K562 (cell line): ENCODE data around the gene ERICH2. TPM values are rescaled to one million over a fixed set of nuclear protein-coding genes. Genes with fewer than 3 reads are reported as not detected.

ENCODE experiments used
- ATAC-seq: fragments of 200-7000 bp; cut with Tn5 transposase; 3 replicates; pipeline ENCODE4 v1.9.1; 2020; ENCODE audit warnings: moderate library complexity
- BruUV-seq: library from RNA; stranded (reverse); fragments of 400-500 nt; replicated peaks from 2 replicates; lab custom pipeline; 2021; lab: Mats Ljungman, UMichigan
- CTCF ChIA-PET: fragments of 300-600 bp; formaldehyde crosslinking; extraction: SDS; loops from one replicate; lab custom pipeline; 2021; ENCODE audit warnings: low intra/inter-chr PET ratio; lab: Yijun Ruan, JAX
- POLR2A ChIA-PET: fragments of 300-600, 350-650 bp; sonication (Branson Sonifier 250); formaldehyde crosslinking; extraction: SDS; loops from one replicate; lab custom pipeline; 2021; ENCODE audit warnings: antibody characterized with exemption, inconsistent platforms; lab: Yijun Ruan, JAX
- DNase-seq, 4 experiments: peaks; one replicate each; pipeline versions ENCODE4 v3.0.0 to v3.0.0-alpha.2; 2011 to 2018; ENCODE audit warnings: low spot score in 3 of 4, mixed read lengths in 3 of 4; ENCODE audit errors: extremely low read depth in 1 of 4
- FAIRE-seq: peaks from 2 replicates; lab custom pipeline; 2011; peaks lifted over from hg19 to GRCh38; lab: Jason Lieb, UNC
- H2AFZ ChIP-seq: 2 replicates; pipeline ENCODE4 v1.6.0; 2011; ENCODE audit warnings: low read depth, low read length, control low read depth, inconsistent platforms
- H3K27ac ChIP-seq: fragments of 200-600 bp; 3 replicates; pipeline ENCODE4 v1.8.0; 2011; ENCODE audit warnings: low read depth, mild to moderate bottlenecking, control low read depth, inconsistent platforms, low read length, moderate library complexity, mixed read lengths; ENCODE audit errors: extremely low read depth
- H3K27me3 ChIP-seq, 2 experiments: fragments of 300-600 bp in 1 of 2; 2 replicates in 1 of 2; 3 replicates in 1 of 2; pipeline versions ENCODE4 v1.6.0 to v1.8.0; 2011; ENCODE audit warnings: inconsistent platforms in 2 of 2, low read length in 2 of 2, mild to moderate bottlenecking in 1 of 2, mixed read lengths in 1 of 2, moderate library complexity in 1 of 2; ENCODE audit not compliant: control insufficient read depth in 2 of 2, insufficient read depth in 2 of 2
- H3K36me3 ChIP-seq: fragments of 300-600 bp; 3 replicates; pipeline ENCODE4 v1.8.0; 2011; ENCODE audit warnings: mild to moderate bottlenecking, low read length, inconsistent platforms; ENCODE audit not compliant: control insufficient read depth, insufficient read depth
- H3K4me1 ChIP-seq, 2 experiments: fragments of 200-600 bp in 1 of 2; replicated peaks in 1 of 2; 2 replicates in 1 of 2; 3 replicates in 1 of 2; pipeline versions ENCODE4 v1.5.1 to v1.8.0; 2011; ENCODE audit warnings: inconsistent platforms in 2 of 2, low read length in 2 of 2, mild to moderate bottlenecking in 1 of 2, mixed read lengths in 1 of 2, moderate library complexity in 1 of 2; ENCODE audit not compliant: control insufficient read depth in 2 of 2, insufficient read depth in 2 of 2
- H3K4me2 ChIP-seq: 2 replicates; pipeline ENCODE4 v1.6.1; 2011; ENCODE audit warnings: low read length, control low read depth, inconsistent platforms, mixed read lengths; ENCODE audit not compliant: insufficient read depth
- H3K4me3 ChIP-seq: fragments of 200-600 bp; sonication (generic), shearing (Covaris generic); 2 replicates; pipeline ENCODE4 v1.5.1; 2016; ENCODE audit warnings: control low read depth, inconsistent platforms
- H3K79me2 ChIP-seq: fragments of 200-600 bp; 3 replicates; pipeline ENCODE4 v1.8.0; 2011; ENCODE audit warnings: low read length, inconsistent platforms; ENCODE audit not compliant: control insufficient read depth, insufficient read depth
- H3K9ac ChIP-seq, 2 experiments: 2 replicates each; pipeline versions ENCODE4 v1.6.0 to v1.6.1; 2011; ENCODE audit warnings: low read depth in 2 of 2, low read length in 2 of 2, control low read depth in 1 of 2, inconsistent platforms in 1 of 2, mild to moderate bottlenecking in 1 of 2, mixed read lengths in 1 of 2; ENCODE audit not compliant: insufficient read depth in 1 of 2
- H3K9me1 ChIP-seq: one replicate; pipeline ENCODE4 v1.6.0; 2011; ENCODE audit warnings: inconsistent platforms, mild to moderate bottlenecking, low read length, moderate library complexity; ENCODE audit not compliant: control insufficient read depth, insufficient read depth
- H3K9me3 ChIP-seq: replicated peaks from 2 replicates; pipeline ENCODE4 v1.5.1; 2011; ENCODE audit warnings: low read depth, low read length, inconsistent platforms; ENCODE audit not compliant: control insufficient read depth, insufficient read depth
- H4K20me1 ChIP-seq: replicated peaks from 2 replicates; pipeline ENCODE4 v1.6.1; 2011; ENCODE audit warnings: low read length, inconsistent platforms, mixed read lengths; ENCODE audit not compliant: control insufficient read depth, insufficient read depth
- CTCFL ChIP-seq: IDR thresholded peaks from 2 replicates; pipeline ENCODE4 v1.6.1; 2011; ENCODE audit warnings: borderline replicate concordance, low read depth, mild to moderate bottlenecking, moderate library complexity, low read length; ENCODE audit not compliant: insufficient read depth, poor library complexity, severe bottlenecking
- DACH1 ChIP-seq: fragments of 450-650 bp; IDR thresholded peaks from 2 replicates; pipeline ENCODE4 v1.6.1; 2018; ENCODE audit not compliant: partially characterized antibody
- ESRRB ChIP-seq: fragments of 250-450 bp; sonication (Bioruptor Pico); IDR thresholded peaks from 2 replicates; pipeline ENCODE4 v1.5.0; 2020; ENCODE audit warnings: mild to moderate bottlenecking, moderate library complexity, borderline replicate concordance
- FOSL1 ChIP-seq: fragments of 200-800 bp; sonication (Bioruptor generic); conservative IDR thresholded peaks from 2 replicates; pipeline ENCODE4 v1.6.1; 2016; ENCODE audit warnings: missing genetic modification characterization, missing compliant biosample characterization
- HNRNPLL ChIP-seq: fragments of 200-400 bp; formaldehyde crosslinking; IDR thresholded peaks from 2 replicates; pipeline ENCODE4 v1.6.1; 2017; ENCODE audit warnings: low read length, low read depth, mild to moderate bottlenecking; ENCODE audit not compliant: poor library complexity, severe bottlenecking
- ILF3 ChIP-seq: fragments of 450-650 bp; IDR thresholded peaks from 2 replicates; pipeline ENCODE4 v1.6.1; 2018; ENCODE audit warnings: antibody characterized with exemption, mild to moderate bottlenecking, moderate library complexity, borderline replicate concordance
- LARP7 ChIP-seq: fragments of 450-650 bp; IDR thresholded peaks from 2 replicates; pipeline ENCODE4 v1.6.1; 2016
- LCOR ChIP-seq: sonication (generic); formaldehyde crosslinking; IDR thresholded peaks from 2 replicates; pipeline ENCODE4 v1.8.0; 2022; ENCODE audit warnings: mild to moderate bottlenecking, missing genetic modification reagents
- MCM3 ChIP-seq: fragments of 450-650 bp; IDR thresholded peaks from 2 replicates; pipeline ENCODE4 v1.6.1; 2016
- PCBP2 ChIP-seq: fragments of 200-400 bp; formaldehyde crosslinking; IDR thresholded peaks from 2 replicates; pipeline ENCODE4 v1.6.1; 2018; ENCODE audit warnings: low read length, low read depth, mild to moderate bottlenecking, moderate library complexity; ENCODE audit not compliant: poor library complexity, severe bottlenecking
- PHB2 ChIP-seq: fragments of 450-650 bp; IDR thresholded peaks from 2 replicates; pipeline ENCODE4 v1.6.1; 2017; ENCODE audit warnings: low read depth
- PHTF2 ChIP-seq: fragments of 250-450 bp; sonication (Bioruptor Pico); IDR thresholded peaks from 2 replicates; pipeline ENCODE4 v1.5.0; 2021; ENCODE audit warnings: mild to moderate bottlenecking
- RAD51 ChIP-seq: fragments of 450-650 bp; IDR thresholded peaks from 2 replicates; pipeline ENCODE4 v1.7.1; 2016; ENCODE audit warnings: low read depth, mild to moderate bottlenecking, borderline replicate concordance
- RFX5 ChIP-seq: IDR thresholded peaks from 2 replicates; pipeline ENCODE4 v1.6.1; 2011; ENCODE audit warnings: low read depth, mild to moderate bottlenecking, improper control_type of control experiment, low read length
- SAFB2 ChIP-seq: fragments of 200-400 bp; formaldehyde crosslinking; IDR thresholded peaks from 2 replicates; pipeline ENCODE4 v1.6.1; 2018; ENCODE audit warnings: borderline replicate concordance, low read length, low read depth, moderate library complexity; ENCODE audit not compliant: severe bottlenecking
- SIN3B ChIP-seq: fragments of 450-650 bp; IDR thresholded peaks from 2 replicates; pipeline ENCODE4 v1.6.1; 2017; ENCODE audit warnings: low read depth, mild to moderate bottlenecking, moderate library complexity
- SMAD1 ChIP-seq: fragments of 150-350 bp; IDR thresholded peaks from 2 replicates; pipeline ENCODE4 v1.6.1; 2014; ENCODE audit warnings: low read length, low read depth; ENCODE audit not compliant: partially characterized antibody
- SP1 ChIP-seq: sonication (generic); formaldehyde crosslinking; IDR thresholded peaks from 2 replicates; pipeline ENCODE4 v1.8.1; 2022; ENCODE audit warnings: mild to moderate bottlenecking, missing genetic modification reagents
- SREBF1 ChIP-seq: fragments of 150-350 bp; IDR thresholded peaks from 2 replicates; pipeline ENCODE4 v1.6.1; 2014; ENCODE audit warnings: antibody characterized with exemption, low read depth, low read length, borderline replicate concordance
- TAL1 ChIP-seq: fragments of 450-650 bp; IDR thresholded peaks from 2 replicates; pipeline ENCODE4 v1.6.1; 2016; ENCODE audit warnings: mild to moderate bottlenecking
- ZNF174 ChIP-seq: fragments of 250-450 bp; sonication (Bioruptor Pico); IDR thresholded peaks from 2 replicates; pipeline ENCODE4 v1.4.0; 2020; ENCODE audit warnings: mild to moderate bottlenecking
- ZNF224 ChIP-seq: sonication (generic); formaldehyde crosslinking; IDR thresholded peaks from 2 replicates; pipeline ENCODE4 v1.8.0; 2022; ENCODE audit warnings: mild to moderate bottlenecking, missing genetic modification reagents
- WGBS: fragments of 100-300 bp; shearing (Covaris generic); methylation state at CpG from one replicate; pipeline ENCODE4 v1.1.6; 2016; ENCODE audit warnings: low coverage, mixed read lengths; ENCODE audit not compliant: insufficient coverage; ENCODE audit errors: missing lambda C conversion rate; 5-methylcytosine and 5-hydroxymethylcytosine counted together
- in situ Hi-C: fragments of 300-500 bp; cut with MboI; formaldehyde crosslinking; loops from 4 replicates; pipeline ENCODE4 v1.15.0; 2018; ENCODE audit warnings: inconsistent platforms, mixed read lengths
- intact Hi-C: fragments of 100-400 bp; cut with micrococcal nuclease; formaldehyde crosslinking; loops from 2 replicates; pipeline ENCODE4 v1.14.2; 2022
- polyA plus RNA-seq, 8 experiments: library from polyadenylated mRNA; depleted of rRNA in 4 of 8; stranded (reverse) in 5 of 8; unstranded in 3 of 8; fragments of >200 nt; fragmentation: Nextera tagmentation in 2 of 8; fragmentation: Illumina TruSeq in 1 of 8; extraction: Ambion mirVana in 2 of 8; extraction: Trizol in 1 of 8; gene quantifications; 2 replicates each; pipeline versions ENCODE4 v1.2.1 to v1.2.3, GENCODE V29; 2011 to 2014; ENCODE audit warnings: inconsistent platforms in 1 of 8, missing spikeins in 1 of 8
- total RNA-seq, 7 experiments: library from RNA; depleted of rRNA in 6 of 7; stranded (reverse); fragments of >200 nt in 6 of 7; fragmentation: Illumina TruSeq in 2 of 7; extraction: Trizol in 2 of 7; gene quantifications; 2 replicates each; pipeline versions ENCODE4 v1.2.1 to v1.2.3, GENCODE V29; 2011 to 2021; ENCODE audit warnings: low replicate concordance in 1 of 7
- TF ChIP-seq, protein P1 (sequence below): fragments of 450-650 bp; IDR thresholded peaks from 2 replicates; pipeline ENCODE4 v1.7.0; 2016; ENCODE audit warnings: borderline replicate concordance

The ERICH2 gene
- total and polyA plus RNA-seq, 9 of the 15 experiments (the other 6 are each of a cell fraction or from before 2014, with no cell fraction given) = 0.85 to 2.4 (median 1.6) TPM

DNA sequence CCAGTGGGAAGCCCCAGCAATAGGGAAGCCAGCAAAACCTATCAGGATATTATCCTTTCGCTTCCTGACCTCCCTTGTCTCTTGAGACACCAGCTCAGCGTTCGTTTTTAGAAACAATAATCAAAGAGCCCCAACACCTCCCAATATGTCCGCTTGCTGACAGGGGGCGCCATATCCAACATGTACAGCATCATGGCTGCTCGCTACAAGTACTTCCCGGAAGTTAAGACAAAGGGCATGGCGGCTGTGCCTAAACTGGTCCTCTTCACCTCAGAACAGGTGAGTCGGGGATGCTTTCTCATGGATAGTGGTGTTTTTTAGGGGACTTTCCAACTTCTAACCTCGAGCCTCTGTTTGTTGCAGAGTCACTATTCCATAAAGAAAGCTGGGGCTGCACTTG, 75.2 kb downstream of the ERICH2 start:
- peak overlapping the region; percentile 89 for H2AFZ ChIP-seq
- peak; percentile 41 to 76 (median 48) for DNase-seq
- no peaks in the 10 kb centered on the region for H3K36me3 ChIP-seq
- no peaks in the 10 kb centered on the region for H4K20me1 ChIP-seq
- H3K27me3 ChIP-seq = no peaks in the 10 kb centered on the region
- peaks cover 0 to 3% of the 10 kb centered on the region in 2 experiments; a peak in 1 of 5 replicates for H3K4me1 ChIP-seq
- POLR2A ChIA-PET = interaction anchor here (0.6 to 1.1 kb wide), 2 partner anchors 10 to 24 kb away, joined by 3 read pairs; no protein-coding TSS in a partner anchor
- H3K79me2 ChIP-seq = no peaks in the 10 kb centered on the region
- H3K9ac ChIP-seq = no peak overlapping the region
- 33% methylated on average over 10 of the region's 10 CpGs for WGBS
- H3K4me3 ChIP-seq = no peak overlapping the region
- no peak overlapping the region for H3K27ac ChIP-seq
- peak; percentile 51 for FAIRE-seq
- H3K9me1 ChIP-seq = no peaks in the 10 kb centered on the region
- in situ Hi-C loops = no loop called here
- CTCF ChIA-PET = no interaction called here
- no TSS peak for BruUV-seq
- peak; percentile 91 for ATAC-seq
- no peaks in the 10 kb centered on the region for H3K9me3 ChIP-seq
- H3K4me2 ChIP-seq = peak overlapping the region; percentile 28; the same call in 1 of the 2 replicates
- intact Hi-C loops = no loop called here
- TF ChIP-seq LARP7 = no peak
- TF ChIP-seq TAL1 = no peak
- no peak for TF ChIP-seq PHTF2
- no peak for TF ChIP-seq RFX5
- no peak for TF ChIP-seq PHB2
- TF ChIP-seq SREBF1 = no peak
- no peak for TF ChIP-seq ZNF224 (CRISPR knock-in tag)
- TF ChIP-seq SMAD1 = no peak
- no peak for TF ChIP-seq RAD51
- TF ChIP-seq MCM3 = no peak
- no peak for TF ChIP-seq SP1 (CRISPR knock-in tag)
- no peak for TF ChIP-seq FOSL1
- no peak for TF ChIP-seq DACH1
- TF ChIP-seq SIN3B = no peak
- TF ChIP-seq HNRNPLL = no peak
- TF ChIP-seq CTCFL = peak; percentile 80
- TF ChIP-seq LCOR (CRISPR knock-in tag) = no peak
- TF ChIP-seq ESRRB = no peak
- TF ChIP-seq, protein P1, sequence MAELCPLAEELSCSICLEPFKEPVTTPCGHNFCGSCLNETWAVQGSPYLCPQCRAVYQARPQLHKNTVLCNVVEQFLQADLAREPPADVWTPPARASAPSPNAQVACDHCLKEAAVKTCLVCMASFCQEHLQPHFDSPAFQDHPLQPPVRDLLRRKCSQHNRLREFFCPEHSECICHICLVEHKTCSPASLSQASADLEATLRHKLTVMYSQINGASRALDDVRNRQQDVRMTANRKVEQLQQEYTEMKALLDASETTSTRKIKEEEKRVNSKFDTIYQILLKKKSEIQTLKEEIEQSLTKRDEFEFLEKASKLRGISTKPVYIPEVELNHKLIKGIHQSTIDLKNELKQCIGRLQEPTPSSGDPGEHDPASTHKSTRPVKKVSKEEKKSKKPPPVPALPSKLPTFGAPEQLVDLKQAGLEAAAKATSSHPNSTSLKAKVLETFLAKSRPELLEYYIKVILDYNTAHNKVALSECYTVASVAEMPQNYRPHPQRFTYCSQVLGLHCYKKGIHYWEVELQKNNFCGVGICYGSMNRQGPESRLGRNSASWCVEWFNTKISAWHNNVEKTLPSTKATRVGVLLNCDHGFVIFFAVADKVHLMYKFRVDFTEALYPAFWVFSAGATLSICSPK = no peak
- no peak for TF ChIP-seq SAFB2
- TF ChIP-seq ZNF174 (CRISPR knock-in tag) = no peak
- TF ChIP-seq PCBP2 = no peak
- TF ChIP-seq ILF3 = no peak
